NT2/D1 (cell line): Measurements from ENCODE around the gene BCKDHB.

ENCODE experiments used
- SUZ12 ChIP-seq: IDR thresholded peaks from 2 replicates; pipeline ENCODE4 v1.6.1; 2011; ENCODE audit not compliant: insufficient read length, insufficient read depth; ENCODE audit errors: extremely low read depth
- YY1 ChIP-seq: IDR thresholded peaks from 2 replicates; pipeline ENCODE4 v1.6.1; 2011; ENCODE audit not compliant: insufficient read length, insufficient read depth

- TF ChIP-seq SUZ12 (no peak), YY1 (no peak)
Observed at GRCh38 chr6:80388507-80388906, 282.0 kb downstream of the BCKDHB start.
